NCI-H345 treated with DMSO at 0.1 percent for 48 hours (cell line): Measurements from ENCODE around the gene PRPSAP2.

Experiments used
- DNase-seq: peaks from one replicate; lab custom pipeline; 2025; ENCODE audit not compliant: unreplicated experiment; lab: John Stamatoyannopoulos, UW

Gene PRPSAP2

GRCh38 chr17:18978050-18978449 is 120.1 kb downstream of the PRPSAP2 start:
- no peak for DNase-seq

GRCh38 chr17:18978655-18979054 is 120.7 kb downstream of the PRPSAP2 start:
- no peak for DNase-seq
